LNCAP (cell line): ENCODE measurements around the gene CAPRIN2.

Source experiments
- TF ChIP-seq, protein P1 (sequence below): fragments of 450-650 bp; IDR thresholded peaks from 2 replicates; pipeline ENCODE4 v1.5.1; 2017; ENCODE audit warnings: mild to moderate bottlenecking

CAPRIN2 gene

DNA sequence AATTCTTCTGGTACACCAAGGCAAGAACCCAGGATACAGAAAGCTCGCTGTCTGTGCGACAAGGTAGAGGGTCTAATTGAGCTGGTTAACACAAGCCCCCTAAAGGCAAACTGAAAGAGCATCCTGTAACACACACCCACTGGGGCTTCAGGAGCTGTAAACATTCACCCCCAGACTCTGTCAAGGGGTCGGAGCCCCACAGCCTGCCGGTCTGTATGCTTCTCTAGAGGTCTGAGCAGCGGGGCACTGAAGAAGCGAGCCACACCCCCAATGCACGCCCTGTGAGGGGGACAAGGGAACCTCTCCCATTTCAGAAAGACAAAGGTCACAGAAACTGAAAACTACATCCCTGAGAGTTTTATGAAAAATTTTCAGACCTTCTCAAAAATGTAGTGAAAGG is 57.8 kb downstream of the CAPRIN2 start:
- TF ChIP-seq, protein P1, sequence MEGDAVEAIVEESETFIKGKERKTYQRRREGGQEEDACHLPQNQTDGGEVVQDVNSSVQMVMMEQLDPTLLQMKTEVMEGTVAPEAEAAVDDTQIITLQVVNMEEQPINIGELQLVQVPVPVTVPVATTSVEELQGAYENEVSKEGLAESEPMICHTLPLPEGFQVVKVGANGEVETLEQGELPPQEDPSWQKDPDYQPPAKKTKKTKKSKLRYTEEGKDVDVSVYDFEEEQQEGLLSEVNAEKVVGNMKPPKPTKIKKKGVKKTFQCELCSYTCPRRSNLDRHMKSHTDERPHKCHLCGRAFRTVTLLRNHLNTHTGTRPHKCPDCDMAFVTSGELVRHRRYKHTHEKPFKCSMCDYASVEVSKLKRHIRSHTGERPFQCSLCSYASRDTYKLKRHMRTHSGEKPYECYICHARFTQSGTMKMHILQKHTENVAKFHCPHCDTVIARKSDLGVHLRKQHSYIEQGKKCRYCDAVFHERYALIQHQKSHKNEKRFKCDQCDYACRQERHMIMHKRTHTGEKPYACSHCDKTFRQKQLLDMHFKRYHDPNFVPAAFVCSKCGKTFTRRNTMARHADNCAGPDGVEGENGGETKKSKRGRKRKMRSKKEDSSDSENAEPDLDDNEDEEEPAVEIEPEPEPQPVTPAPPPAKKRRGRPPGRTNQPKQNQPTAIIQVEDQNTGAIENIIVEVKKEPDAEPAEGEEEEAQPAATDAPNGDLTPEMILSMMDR = no peak

DNA sequence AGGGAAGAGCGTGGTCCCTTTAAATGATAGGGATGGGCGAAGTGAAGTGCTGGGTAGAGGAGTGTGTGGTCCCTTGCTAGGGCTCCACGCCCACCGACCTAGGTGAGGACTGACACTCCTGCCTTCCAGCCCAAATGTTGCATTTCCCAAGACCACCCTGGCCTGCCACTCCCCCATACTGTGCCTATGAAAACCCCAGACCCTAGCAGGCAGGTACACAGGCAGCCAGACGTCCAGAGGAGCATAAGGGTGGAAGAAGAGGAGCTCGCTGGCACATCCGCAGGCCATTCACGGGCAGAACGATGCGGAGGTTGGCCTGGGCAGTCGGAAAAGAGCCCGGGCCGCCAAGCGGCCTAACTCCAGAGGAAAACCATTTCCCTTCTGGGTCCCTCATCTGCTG is 58.3 kb downstream of the CAPRIN2 start:
- TF ChIP-seq, protein P1 = no peak

DNA sequence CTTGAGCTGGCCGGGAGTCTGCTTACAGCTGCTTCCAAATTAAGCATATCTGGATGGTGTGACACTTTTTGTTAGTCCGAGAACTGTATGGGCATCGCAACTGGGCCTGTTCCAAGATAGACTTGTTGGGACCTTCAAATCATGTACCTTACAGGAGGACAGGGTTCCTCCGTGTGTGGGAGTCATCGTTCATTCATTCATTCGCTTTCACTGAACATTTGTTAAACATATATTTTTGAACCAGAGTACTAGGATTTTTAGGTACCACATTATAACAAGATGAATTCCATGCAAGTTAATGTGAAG is 58.7 kb downstream of the CAPRIN2 start:
- TF ChIP-seq, protein P1 = no peak

DNA sequence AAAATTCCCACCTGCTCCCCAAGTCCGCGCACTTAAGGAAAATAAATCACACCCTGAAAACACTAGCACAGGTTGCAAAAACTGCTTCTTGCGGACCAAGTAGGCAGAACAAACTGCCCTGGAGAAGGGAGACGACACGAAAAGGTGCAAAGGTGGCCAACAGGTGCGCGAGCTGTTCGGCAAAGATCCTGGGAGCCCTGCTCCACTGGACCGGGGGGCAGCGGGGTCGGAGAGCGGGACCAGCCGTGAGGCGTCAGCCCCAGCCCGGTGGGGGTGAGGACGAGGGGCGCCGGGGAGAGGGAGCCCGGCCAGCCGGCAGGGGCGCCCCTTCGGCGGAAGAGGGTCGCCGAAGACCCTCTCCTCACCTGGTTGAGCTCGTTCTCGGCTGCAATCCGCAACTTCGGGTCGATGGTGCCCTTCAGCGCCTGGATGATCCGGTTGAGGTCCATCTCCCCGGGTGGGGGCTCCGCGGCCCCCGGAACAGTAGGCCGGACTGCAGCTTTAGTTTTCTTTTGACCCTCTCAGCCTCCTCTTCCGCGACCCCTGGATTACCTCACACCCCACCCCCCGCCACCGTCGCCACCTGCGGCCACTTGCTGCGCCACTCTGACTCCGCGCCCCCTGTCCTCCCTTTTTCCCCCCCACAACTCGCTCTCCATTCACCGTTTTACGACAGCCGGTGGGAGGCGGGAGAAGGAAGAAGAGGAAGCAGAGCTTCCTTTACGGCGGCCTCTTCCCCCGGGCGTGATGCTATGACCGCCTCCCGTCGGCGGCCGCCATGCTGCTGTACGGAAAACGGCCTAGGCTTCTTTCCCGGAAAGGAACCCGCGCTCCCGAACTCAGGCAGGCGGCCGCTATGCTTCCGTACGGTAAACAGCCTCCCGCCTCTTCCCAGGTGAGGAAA is 59.3 kb downstream of the CAPRIN2 start, which contains the start of gene IPO8:
IPO8 (minus strand) TSS at position 671 of the 904 bp plus-strand sequence; CDS start at position 449, 222 bp downstream.
- TF ChIP-seq, protein P1 = peak; percentile 46

DNA sequence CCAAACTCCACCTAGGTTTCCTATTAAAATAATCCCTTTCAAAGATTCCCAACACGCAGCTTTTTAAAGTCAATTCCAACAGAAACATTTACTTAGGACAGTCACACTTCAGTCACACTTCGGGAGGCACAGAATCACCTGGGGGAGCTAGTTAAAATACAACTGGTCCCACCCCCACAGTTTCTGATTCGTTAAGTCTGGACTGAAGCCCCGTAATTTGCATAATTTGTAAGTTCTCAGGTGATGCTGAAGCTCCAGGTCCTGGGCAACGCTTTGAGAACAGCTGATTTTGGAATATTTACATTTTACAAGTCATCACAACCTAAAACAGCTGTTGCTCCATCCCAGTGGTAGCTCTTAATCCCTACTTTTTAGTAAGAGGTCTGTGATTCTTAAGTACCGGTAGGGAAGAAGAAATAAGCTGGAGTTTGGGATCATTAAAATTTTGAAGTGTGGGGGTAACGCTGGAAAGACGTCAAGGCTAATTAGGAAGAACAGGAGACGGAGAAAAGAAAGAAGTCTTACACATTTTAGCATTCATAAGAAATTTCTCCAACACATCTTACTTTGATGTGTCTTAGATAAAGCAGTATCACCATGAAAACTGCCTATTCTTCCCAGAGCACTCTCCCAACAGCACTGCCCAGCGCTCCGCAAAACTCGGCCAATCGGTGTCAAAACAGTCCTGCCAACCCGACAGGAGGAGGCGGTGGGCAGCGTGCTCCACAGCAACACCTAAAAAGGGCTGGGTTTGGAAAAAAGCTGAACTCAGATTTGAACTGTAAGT is 60.1 kb downstream of the CAPRIN2 start:
- TF ChIP-seq, protein P1 = no peak

DNA sequence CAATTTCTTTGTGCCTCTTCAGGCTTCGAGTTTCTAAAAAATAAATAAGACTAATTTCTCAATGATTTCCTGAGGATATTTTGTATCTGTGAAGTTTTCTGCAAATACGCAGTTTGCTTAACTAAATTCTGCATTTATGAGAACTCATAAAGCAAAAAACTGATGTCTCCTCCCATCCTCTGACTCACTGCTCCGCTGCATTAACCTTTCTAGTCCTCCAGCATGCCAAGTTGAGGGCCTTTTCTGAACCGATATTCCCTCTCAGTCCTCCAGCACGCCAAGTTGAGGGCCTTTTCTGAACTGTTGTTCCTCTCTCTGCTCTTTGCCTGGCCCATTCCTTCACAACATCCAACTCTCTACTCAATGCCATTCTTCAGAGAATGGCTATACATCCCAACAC is 62.3 kb downstream of the CAPRIN2 start:
- TF ChIP-seq, protein P1 = no peak

DNA sequence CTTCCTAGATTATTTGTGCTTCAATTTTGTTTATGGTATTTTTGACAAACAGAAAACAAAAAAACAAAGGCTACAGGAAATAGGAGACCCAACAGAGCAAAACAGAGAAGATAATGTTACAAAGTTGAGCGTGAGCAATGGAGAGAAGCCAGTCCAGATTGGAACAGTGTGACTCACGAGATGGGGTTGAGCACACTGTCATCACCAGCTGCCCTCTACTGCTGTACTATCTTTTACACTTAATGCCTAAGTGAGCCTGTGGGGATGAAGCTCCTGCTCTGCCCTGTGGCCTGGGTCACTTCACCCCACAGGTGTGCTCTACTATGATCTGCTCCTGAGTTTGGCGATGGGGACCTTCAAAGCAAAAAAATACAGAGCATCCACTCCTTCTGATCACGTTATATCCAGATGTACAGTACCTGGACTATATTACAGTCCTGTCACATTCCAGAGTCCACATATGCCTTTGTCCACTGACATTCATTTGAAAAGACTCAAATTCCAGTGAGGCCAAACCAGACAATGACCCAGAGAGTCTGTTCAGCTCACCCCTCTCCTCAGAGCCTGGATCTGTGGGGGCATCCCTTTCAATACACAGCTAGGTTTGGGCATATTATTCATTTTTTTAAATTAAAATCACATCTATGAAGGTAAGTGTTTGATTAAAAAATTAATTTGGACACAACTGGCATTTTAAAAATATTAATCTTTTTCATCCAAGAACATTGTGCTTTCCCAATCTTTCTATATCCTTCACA is 63.5 kb downstream of the CAPRIN2 start:
- TF ChIP-seq, protein P1 = no peak
